Measurements from ENCODE around the gene CHD2.

The CHD2 gene

DNA sequence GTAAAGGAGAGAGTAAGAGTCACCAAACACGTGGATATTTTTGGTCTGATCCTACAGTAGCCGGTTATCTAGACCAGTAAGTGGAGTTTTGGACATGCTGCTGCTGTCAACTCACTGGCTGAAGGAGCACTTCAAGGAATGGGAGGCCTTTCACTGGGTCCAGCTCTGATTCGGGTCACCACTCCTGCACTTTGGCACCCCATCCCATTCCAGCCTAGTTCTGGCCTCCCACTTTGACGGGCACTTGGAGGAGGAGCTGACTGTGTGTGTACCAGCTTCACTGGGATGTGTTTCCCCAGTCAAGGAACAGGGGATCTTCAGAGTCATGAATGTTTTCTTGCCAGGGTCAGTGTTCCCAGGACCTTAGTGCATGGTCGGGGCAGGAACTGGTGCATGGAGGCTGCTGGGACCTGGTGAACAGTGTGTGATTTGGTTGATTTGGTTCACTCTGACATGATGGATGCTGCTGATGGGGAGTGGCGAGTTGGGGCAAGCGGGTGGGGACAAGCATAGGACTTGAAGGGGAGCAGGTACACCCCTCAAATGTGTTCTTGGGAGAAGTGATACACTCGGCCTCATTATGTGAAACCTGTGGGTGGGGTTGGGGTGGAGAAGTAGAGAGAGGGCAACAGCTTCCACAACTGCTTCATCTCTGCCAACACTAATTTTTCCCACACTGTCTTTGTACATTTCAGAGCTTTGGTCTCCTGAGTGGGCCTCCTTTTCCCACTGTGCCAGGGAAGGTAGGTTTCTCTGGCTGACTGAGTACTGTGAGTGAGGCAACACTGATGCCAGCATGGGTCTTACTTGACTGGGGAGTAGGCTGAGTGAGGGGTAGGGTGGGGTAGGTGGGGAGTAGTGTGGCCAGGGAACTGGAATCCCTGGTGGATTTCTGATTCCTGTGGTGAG is 124.8 kb downstream of the CHD2 start:
- Histone ChIP-seq H3K27me3 (ENCODE audit: control insufficient read depth, insufficient read depth, low read length) (no peaks in the 10 kb centered on the region), H3K4me1 (peaks cover 2% of the 10 kb centered on the region), H3K4me3 (ENCODE audit: low read depth, low read length) (no peak overlapping the region), H3K27ac (no peak overlapping the region), H3K36me3 (ENCODE audit: control insufficient read depth, insufficient read depth, low read length) (no peaks in the 10 kb centered on the region), H3K79me2 (no peaks in the 10 kb centered on the region), H3K4me2 (ENCODE audit: low read length) (no peak overlapping the region), H2AFZ (no peak overlapping the region), H3K9ac (no peak overlapping the region), H3K9me3 (ENCODE audit: control insufficient read depth, low read length) (no peaks in the 10 kb centered on the region)
- TF ChIP-seq, protein P1, sequence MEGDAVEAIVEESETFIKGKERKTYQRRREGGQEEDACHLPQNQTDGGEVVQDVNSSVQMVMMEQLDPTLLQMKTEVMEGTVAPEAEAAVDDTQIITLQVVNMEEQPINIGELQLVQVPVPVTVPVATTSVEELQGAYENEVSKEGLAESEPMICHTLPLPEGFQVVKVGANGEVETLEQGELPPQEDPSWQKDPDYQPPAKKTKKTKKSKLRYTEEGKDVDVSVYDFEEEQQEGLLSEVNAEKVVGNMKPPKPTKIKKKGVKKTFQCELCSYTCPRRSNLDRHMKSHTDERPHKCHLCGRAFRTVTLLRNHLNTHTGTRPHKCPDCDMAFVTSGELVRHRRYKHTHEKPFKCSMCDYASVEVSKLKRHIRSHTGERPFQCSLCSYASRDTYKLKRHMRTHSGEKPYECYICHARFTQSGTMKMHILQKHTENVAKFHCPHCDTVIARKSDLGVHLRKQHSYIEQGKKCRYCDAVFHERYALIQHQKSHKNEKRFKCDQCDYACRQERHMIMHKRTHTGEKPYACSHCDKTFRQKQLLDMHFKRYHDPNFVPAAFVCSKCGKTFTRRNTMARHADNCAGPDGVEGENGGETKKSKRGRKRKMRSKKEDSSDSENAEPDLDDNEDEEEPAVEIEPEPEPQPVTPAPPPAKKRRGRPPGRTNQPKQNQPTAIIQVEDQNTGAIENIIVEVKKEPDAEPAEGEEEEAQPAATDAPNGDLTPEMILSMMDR (IDR thresholded peaks at IDR 0.05), result no peak

DNA sequence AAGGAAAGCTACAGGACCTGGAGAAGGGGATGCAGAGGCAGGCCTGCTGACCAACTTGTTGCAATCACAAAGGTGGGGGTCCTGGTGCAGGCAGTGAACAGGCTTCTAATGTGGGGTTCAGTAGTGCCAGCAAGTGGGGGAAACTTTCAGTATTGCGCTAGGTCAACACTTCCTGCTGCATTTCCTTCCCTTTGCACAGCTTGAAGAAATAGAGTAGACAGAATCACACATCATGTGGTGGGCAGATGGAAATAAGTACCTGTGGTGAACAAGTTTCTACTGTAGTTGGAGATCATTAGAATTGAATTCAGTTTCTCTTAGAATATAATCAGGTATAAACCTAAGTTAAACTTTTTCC is 125.5 kb downstream of the CHD2 start:
- TF ChIP-seq, protein P1 (IDR thresholded peaks at IDR 0.05), result no peak
- Histone ChIP-seq H3K4me3 (ENCODE audit: low read depth, low read length) (no peak overlapping the region), H3K27me3 (ENCODE audit: control insufficient read depth, insufficient read depth, low read length) (no peaks in the 10 kb centered on the region), H3K9me3 (ENCODE audit: control insufficient read depth, low read length) (no peaks in the 10 kb centered on the region), H3K4me2 (ENCODE audit: low read length) (no peak overlapping the region), H3K4me1 (peaks cover 2% of the 10 kb centered on the region), H3K27ac (no peak overlapping the region), H2AFZ (no peak overlapping the region), H3K79me2 (no peaks in the 10 kb centered on the region), H3K9ac (no peak overlapping the region), H3K36me3 (ENCODE audit: control insufficient read depth, insufficient read depth, low read length) (no peaks in the 10 kb centered on the region)

DNA sequence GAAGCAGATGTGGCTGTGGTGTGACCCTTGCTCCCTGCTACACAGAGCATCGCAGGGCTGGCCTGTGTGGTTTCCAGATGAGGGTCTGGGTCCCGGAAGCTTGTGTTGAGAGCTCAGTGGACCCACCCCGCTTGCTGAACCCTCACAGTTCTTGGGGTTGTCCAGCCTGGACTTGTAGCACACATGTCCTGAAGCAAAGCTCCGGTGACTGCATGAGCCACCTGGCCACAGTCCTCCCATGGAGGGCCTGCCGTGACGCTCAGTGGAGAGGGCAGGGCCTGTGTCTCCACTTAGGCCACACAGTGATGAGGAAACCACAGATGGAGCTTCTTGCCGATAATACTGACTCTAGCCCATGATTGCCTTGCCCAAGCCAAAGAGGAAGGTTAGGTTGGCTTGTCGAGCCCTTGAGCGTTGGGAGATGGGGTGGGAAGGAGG is 126.3 kb downstream of the CHD2 start:
- TF ChIP-seq, protein P1 (IDR thresholded peaks at IDR 0.05), result no peak
- Histone ChIP-seq H2AFZ (no peak overlapping the region), H3K4me1 (peaks cover 2% of the 10 kb centered on the region), H3K4me3 (ENCODE audit: low read depth, low read length) (no peak overlapping the region), H3K9ac (no peak overlapping the region), H3K27me3 (ENCODE audit: control insufficient read depth, insufficient read depth, low read length) (no peaks in the 10 kb centered on the region), H3K9me3 (ENCODE audit: control insufficient read depth, low read length) (no peaks in the 10 kb centered on the region), H3K27ac (no peak overlapping the region), H3K36me3 (ENCODE audit: control insufficient read depth, insufficient read depth, low read length) (no peaks in the 10 kb centered on the region), H3K4me2 (ENCODE audit: low read length) (no peak overlapping the region), H3K79me2 (no peaks in the 10 kb centered on the region)

DNA sequence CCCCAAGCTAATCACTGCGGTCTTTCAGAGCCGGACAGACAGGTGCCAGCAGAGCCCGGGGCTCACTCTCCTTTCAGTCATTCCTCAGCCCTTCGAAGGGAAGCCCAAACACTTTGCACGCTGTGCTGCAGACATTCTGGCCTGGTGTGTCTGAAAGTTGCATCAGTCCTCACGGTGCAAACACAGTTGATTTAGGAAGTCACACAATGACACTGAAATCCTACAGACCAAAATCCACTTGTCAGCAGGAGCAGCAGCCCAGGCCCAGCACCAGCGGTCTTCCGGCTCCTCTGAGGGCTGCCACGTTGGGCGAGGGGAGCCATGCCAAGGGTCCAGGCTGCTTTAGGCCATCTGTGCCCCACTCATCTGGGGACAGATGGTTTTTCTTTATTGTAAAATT is 127.3 kb downstream of the CHD2 start:
- TF ChIP-seq, protein P1 (IDR thresholded peaks at IDR 0.05), result no peak
- Histone ChIP-seq H2AFZ (no peak overlapping the region), H3K9ac (no peak overlapping the region), H3K27ac (no peak overlapping the region), H3K4me2 (ENCODE audit: low read length) (no peak overlapping the region), H3K9me3 (ENCODE audit: control insufficient read depth, low read length) (no peaks in the 10 kb centered on the region), H3K4me3 (ENCODE audit: low read depth, low read length) (no peak overlapping the region), H3K79me2 (no peaks in the 10 kb centered on the region), H3K4me1 (peaks cover 2% of the 10 kb centered on the region), H3K36me3 (ENCODE audit: control insufficient read depth, insufficient read depth, low read length) (no peaks in the 10 kb centered on the region), H3K27me3 (ENCODE audit: control insufficient read depth, insufficient read depth, low read length) (no peaks in the 10 kb centered on the region)

Data from parathyroid adenoma (tissue), 2 donors.